ENCODE measurements around the gene NAGPA. TPM values are rescaled to one million over a fixed set of nuclear protein-coding genes. Genes with fewer than 3 reads are reported as not detected.

NAGPA gene
- total and polyA plus RNA-seq, 2 of the 13 experiments (the other 11 are each of a cell fraction or from before 2014, with no cell fraction given): 27.1 to 60.3 TPM

DNA sequence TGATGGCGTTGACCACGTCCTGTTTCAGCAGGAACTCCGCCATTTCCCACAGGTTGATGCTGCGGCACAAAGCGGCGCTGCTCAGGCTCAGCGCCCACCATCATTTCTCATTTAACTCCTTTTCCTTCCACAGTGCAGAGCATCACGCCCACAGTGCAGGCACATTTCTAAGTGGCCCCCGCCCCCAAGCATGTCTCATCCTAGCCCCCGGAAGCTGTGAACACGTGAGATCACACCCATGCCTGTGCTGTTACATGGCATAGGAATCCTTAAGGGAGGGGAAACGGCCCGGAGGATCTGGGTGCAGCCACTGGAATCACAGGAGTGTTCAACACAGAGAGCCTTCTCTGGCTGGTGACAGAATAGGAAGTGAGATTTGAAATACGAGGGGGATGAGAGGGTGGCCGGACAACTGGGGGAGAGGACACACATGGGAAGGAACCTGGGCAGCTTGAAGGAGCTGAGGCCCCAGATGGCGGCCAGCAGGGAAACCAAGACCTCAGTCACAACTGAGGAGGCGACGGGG lies 4.7 kb downstream of the NAGPA start:
- Histone ChIP-seq H3K27ac (ENCODE audit: extremely low read length, insufficient read depth, low read length) (no peak overlapping the region), H3K79me2 (ENCODE audit: insufficient read depth, low read length) (peaks cover 14% of the 10 kb centered on the region), H2AFZ (ENCODE audit: low read length) (no peak overlapping the region), H3K4me2 (ENCODE audit: low read depth, low read length) (no peak overlapping the region), H3K27me3 (ENCODE audit: control insufficient read depth in 1 of 2, insufficient read depth in 2 of 2, low read length in 2 of 2) (no peaks in the 10 kb centered on the region), H3K9ac (ENCODE audit: insufficient read depth, low read depth, low read length) (no peak overlapping the region), H3K9me3 (ENCODE audit: low read length) (no peaks in the 10 kb centered on the region), H3K4me3 (replicated peaks in 1 of 3; ENCODE audit: insufficient read depth in 1 of 3, low read depth in 2 of 3, low read length in 3 of 3) (no peak overlapping the region), H4K20me1 (ENCODE audit: insufficient read depth, low read length) (no peaks in the 10 kb centered on the region; the same call in 1 of the 2 replicates), H3K4me1 (ENCODE audit: insufficient read depth, low read length) (peaks cover 16% of the 10 kb centered on the region), H3K36me3 (replicated peaks in 1 of 2; ENCODE audit: control insufficient read depth in 1 of 2, insufficient read depth in 2 of 2, low read length in 2 of 2) (peaks cover 24 to 48% of the 10 kb centered on the region in 2 experiments)
- no peak for FAIRE-seq
- TF ChIP-seq ZNF761 (CRISPR knock-in tag; conservative IDR thresholded peaks at IDR 0.05): no peak
- TF ChIP-seq ZBTB2 (CRISPR knock-in tag; IDR thresholded peaks at IDR 0.05; ENCODE audit: low read depth): no peak
- TF ChIP-seq, protein P1, sequence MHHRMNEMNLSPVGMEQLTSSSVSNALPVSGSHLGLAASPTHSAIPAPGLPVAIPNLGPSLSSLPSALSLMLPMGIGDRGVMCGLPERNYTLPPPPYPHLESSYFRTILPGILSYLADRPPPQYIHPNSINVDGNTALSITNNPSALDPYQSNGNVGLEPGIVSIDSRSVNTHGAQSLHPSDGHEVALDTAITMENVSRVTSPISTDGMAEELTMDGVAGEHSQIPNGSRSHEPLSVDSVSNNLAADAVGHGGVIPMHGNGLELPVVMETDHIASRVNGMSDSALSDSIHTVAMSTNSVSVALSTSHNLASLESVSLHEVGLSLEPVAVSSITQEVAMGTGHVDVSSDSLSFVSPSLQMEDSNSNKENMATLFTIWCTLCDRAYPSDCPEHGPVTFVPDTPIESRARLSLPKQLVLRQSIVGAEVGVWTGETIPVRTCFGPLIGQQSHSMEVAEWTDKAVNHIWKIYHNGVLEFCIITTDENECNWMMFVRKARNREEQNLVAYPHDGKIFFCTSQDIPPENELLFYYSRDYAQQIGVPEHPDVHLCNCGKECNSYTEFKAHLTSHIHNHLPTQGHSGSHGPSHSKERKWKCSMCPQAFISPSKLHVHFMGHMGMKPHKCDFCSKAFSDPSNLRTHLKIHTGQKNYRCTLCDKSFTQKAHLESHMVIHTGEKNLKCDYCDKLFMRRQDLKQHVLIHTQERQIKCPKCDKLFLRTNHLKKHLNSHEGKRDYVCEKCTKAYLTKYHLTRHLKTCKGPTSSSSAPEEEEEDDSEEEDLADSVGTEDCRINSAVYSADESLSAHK (CRISPR knock-in tag; IDR thresholded peaks at IDR 0.05; ENCODE audit: borderline replicate concordance): no peak
- no peak for TF ChIP-seq FLYWCH1 (CRISPR knock-in tag; IDR thresholded peaks at IDR 0.05)
- TF ChIP-seq ZNF737 (CRISPR knock-in tag; IDR thresholded peaks at IDR 0.05; ENCODE audit: borderline replicate concordance): no peak
- no peak for DNase-seq (ENCODE audit: low spot score)
- no peak for ATAC-seq
- in situ Hi-C loops (cut with HindIII; ENCODE audit: extremely low pct_ligation_motif_present, low pct_unique_long_range_greater_than_20kb): no loop called here
- POLR2A ChIA-PET: no interaction called here
- 97% methylated on average over 18 of the region's 18 CpGs for WGBS (ENCODE audit: low lambda C conversion rate)
- CTCF ChIA-PET (ENCODE audit: low intra/inter-chr PET ratio, low total read pairs): no interaction called here
- intact Hi-C loops (cut with micrococcal nuclease; ENCODE audit: unreplicated experiment): no loop called here
- BruUV-seq (replicated peaks): no TSS peak

All from HepG2 (cell line).